GM12801 (cell line): ENCODE results near the gene HTR2A.

Experiments
- TF ChIP-seq, protein P1 (sequence below): IDR thresholded peaks from one replicate; pipeline ENCODE4 v1.5.1; 2011; ENCODE audit warnings: control low read depth; ENCODE audit not compliant: insufficient read length; ENCODE audit errors: extremely low read depth

HTR2A gene

DNA sequence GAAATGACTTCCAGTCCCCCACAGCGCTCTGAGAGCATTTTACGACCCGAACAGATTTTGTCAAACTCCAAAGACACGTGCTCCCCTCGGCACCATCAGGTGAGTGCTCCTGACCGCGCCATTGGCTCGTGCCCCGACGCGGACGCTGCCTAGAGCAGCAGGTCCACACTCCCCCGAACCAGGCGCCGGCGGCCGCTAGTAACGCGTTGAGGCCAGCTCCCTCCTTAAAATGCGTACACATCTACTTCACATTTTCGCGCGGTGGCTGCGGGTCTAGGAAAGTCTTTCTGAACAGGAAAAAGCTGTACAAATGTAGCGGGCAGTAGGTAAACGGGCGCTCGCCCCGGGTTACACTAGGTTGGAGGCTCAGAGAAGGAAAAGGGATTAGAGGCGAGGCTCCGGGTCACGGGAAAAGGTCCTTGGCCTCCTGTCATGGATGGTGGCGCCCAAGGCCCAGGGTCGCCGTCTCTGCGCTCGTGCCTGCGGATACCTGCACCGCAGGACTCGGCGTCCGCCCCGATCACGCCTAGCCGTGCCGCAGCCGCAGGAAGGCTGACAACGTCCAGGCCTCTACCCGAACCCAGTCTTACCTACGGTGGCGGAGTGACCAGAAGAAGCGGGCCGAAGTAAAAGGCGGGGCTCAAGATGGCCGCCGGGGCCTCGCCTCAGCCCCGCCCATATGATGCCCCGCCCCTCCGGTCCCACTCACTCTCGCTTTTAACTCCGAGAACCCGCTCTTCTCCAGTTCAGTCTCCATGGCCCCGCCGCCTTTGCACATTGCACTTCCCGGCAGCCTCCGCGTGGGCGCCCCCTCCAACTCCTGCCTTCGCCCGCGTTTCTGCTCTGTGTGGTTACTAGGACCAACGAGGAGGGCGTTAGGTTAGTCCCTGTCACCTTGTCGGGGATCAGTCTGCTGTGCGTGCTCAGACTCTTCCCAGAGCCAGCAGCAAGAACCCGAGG, 100.1 kb downstream of the HTR2A start, which contains the start of gene ESD:
Gene ESD (minus strand): TSS at position 647 of the 960 bp plus-strand sequence. CDS start 5,748 bp downstream, outside the sequence.
- TF ChIP-seq, protein P1, sequence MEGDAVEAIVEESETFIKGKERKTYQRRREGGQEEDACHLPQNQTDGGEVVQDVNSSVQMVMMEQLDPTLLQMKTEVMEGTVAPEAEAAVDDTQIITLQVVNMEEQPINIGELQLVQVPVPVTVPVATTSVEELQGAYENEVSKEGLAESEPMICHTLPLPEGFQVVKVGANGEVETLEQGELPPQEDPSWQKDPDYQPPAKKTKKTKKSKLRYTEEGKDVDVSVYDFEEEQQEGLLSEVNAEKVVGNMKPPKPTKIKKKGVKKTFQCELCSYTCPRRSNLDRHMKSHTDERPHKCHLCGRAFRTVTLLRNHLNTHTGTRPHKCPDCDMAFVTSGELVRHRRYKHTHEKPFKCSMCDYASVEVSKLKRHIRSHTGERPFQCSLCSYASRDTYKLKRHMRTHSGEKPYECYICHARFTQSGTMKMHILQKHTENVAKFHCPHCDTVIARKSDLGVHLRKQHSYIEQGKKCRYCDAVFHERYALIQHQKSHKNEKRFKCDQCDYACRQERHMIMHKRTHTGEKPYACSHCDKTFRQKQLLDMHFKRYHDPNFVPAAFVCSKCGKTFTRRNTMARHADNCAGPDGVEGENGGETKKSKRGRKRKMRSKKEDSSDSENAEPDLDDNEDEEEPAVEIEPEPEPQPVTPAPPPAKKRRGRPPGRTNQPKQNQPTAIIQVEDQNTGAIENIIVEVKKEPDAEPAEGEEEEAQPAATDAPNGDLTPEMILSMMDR = no peak

- TF ChIP-seq, protein P1 = no peak
These were observed 100.7 kb downstream of the HTR2A start for GRCh38 chr13:46796129-46796514.

- TF ChIP-seq, protein P1 = no peak
These were observed 101.5 kb downstream of the HTR2A start for GRCh38 chr13:46795321-46795720.

DNA sequence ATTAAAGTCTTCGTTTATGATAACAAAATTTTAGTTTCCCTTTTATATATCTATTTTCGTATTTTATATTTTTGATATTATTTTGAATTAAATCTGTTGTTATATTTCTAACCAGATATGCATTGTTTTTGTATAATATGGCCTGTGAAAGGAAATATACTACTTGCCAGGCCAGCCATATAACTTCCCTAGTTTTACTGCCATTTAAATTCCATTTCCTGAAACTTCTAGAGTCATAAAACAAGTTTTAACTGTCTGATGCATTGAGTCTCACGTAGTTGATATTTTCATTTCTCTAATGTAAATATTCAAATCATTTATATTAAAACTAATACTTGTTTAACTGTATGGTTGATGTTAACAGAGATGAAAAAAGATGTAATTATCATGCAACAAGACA, 113.3 kb downstream of the HTR2A start:
- TF ChIP-seq, protein P1 = no peak

- TF ChIP-seq, protein P1 = no peak
These were observed 114.2 kb downstream of the HTR2A start for GRCh38 chr13:46782691-46783090.

DNA sequence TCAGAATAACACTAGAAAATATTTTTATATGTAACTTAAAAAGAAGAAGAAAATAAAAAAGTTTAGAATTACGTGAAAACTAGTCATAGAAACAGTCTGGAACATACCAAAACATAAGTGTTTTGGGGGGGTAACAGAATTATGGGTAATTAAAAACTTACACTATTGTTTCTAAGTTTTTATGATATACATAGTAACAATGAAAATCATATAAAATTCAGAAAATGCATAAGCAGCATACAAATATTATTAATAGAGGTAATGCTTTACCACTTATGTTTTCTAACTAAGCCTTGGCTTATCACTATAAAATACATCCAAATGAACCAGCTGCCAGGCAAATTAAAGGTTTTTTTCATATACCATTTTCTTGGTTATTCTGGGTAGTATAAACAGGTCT, 114.8 kb downstream of the HTR2A start:
- TF ChIP-seq, protein P1 = no peak
